NB4 (cell line): Measurements from ENCODE around the gene KCNRG.

Source experiments
- DNase-seq: peaks from one replicate; pipeline ENCODE4 v3.0.0; 2010; ENCODE audit warnings: low read depth
- H3K4me3 ChIP-seq: one replicate; pipeline ENCODE4 v1.5.1; 2011; ENCODE audit warnings: mild to moderate bottlenecking, low read depth, low read length, moderate library complexity
- MYC ChIP-seq: IDR thresholded peaks from 2 replicates; pipeline ENCODE4 v1.6.1; 2011; ENCODE audit warnings: low read depth, low read length
- POLR2A ChIP-seq: IDR thresholded peaks from 2 replicates; pipeline ENCODE4 v1.6.1; 2011; ENCODE audit warnings: mild to moderate bottlenecking; ENCODE audit not compliant: insufficient read length; ENCODE audit errors: extremely low read depth
- TF ChIP-seq, protein P1 (sequence below): IDR thresholded peaks from 2 replicates; pipeline ENCODE4 v1.6.1; 2011; ENCODE audit warnings: low read depth, low read length
- TF ChIP-seq, protein P2 (sequence below): IDR thresholded peaks from one replicate; pipeline ENCODE4 v1.5.1; 2012; ENCODE audit warnings: low read depth, low read length

Gene KCNRG

DNA sequence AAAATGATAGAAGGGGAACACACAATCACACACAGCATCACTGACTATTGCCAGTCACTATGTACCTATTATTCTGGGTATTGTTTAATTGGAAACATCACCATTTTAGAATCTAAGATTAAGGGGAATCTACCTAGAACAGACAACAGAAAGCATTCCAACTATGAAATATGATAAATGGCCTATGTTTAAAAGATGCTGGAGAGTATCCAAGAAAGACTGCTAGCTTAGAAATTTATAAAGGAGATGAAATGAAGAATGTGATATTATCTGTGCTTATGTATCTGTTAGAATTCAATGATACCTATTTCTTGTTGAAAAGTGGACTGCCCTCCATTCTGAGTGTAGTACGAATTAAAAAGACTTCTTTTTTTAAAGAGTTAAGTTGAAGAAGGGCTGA is 50.5 kb downstream of the KCNRG start:
- TF ChIP-seq MYC (no peak), POLR2A (no peak)
- TF ChIP-seq, protein P1, sequence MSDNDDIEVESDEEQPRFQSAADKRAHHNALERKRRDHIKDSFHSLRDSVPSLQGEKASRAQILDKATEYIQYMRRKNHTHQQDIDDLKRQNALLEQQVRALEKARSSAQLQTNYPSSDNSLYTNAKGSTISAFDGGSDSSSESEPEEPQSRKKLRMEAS, result no peak
- TF ChIP-seq, protein P2, sequence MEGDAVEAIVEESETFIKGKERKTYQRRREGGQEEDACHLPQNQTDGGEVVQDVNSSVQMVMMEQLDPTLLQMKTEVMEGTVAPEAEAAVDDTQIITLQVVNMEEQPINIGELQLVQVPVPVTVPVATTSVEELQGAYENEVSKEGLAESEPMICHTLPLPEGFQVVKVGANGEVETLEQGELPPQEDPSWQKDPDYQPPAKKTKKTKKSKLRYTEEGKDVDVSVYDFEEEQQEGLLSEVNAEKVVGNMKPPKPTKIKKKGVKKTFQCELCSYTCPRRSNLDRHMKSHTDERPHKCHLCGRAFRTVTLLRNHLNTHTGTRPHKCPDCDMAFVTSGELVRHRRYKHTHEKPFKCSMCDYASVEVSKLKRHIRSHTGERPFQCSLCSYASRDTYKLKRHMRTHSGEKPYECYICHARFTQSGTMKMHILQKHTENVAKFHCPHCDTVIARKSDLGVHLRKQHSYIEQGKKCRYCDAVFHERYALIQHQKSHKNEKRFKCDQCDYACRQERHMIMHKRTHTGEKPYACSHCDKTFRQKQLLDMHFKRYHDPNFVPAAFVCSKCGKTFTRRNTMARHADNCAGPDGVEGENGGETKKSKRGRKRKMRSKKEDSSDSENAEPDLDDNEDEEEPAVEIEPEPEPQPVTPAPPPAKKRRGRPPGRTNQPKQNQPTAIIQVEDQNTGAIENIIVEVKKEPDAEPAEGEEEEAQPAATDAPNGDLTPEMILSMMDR, result no peak
- no peak overlapping the region for H3K4me3 ChIP-seq
- DNase-seq, result no peak

DNA sequence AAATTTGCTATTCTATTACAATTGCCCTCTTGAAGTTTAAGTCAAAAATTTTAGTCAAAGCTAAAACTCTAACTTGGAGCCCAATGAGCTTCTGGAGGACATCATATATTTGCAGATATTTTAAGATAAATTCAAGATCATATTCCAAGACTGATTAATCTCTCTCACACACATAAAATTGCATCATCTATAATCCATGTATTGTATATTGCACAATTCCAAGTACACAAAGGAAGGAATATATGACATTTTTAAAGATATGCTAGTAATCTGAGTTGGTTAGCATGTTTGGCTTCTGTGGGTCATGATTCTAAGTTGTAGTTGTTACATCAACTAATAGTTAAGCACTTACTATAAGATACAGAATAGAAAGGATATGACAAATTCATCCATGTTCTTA is 53.3 kb downstream of the KCNRG start:
- no peak for TF ChIP-seq MYC
- TF ChIP-seq, protein P1, result no peak
- TF ChIP-seq, protein P2, result no peak
- no peak overlapping the region for H3K4me3 ChIP-seq
- DNase-seq, result no peak

DNA sequence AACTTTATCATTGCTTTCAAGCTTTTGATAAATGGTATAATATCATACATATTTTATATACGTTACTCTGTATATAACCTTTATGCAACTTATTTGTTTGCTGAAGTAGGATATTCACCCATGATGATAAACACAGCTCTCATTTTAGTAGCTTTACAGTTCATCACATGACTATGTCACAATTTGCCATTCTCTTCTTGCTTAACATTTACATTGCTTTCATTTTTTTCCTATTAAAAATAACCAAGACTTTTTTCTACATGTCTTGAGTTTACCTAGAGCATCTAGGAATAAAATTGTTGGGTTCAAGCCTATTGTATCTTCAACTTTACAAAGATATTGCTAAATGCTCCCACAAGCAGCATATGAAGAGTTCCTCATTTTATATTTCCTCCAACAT is 54.0 kb downstream of the KCNRG start:
- TF ChIP-seq MYC (no peak), POLR2A (no peak)
- TF ChIP-seq, protein P2, result no peak
- TF ChIP-seq, protein P1, result no peak
- H3K4me3 ChIP-seq, result no peak overlapping the region
- DNase-seq, result no peak

DNA sequence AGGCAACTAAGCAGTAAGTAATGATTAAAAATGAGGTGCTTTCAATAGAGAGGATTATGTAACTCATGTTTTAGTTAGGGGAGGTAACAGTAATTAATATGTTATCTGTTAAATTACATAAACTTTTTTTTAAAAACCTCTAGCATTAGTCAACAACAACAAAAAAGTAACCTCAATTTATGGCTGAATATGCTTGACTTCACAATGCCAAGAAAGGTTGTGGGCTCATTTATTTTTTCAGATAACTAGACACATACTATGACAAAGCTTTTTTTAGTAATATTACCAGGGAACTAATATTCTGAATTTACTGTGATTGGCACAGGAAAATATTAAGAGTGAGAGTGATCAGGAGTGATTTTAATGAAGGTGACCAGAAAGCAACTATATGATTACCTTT is 54.9 kb downstream of the KCNRG start:
- TF ChIP-seq, protein P2, result no peak
- no peak for TF ChIP-seq MYC
- TF ChIP-seq, protein P1, result no peak
- no peak for TF ChIP-seq POLR2A
- DNase-seq, result no peak

More for the DNA sequence above, 54.9 kb downstream of the KCNRG start:
- no peak overlapping the region for H3K4me3 ChIP-seq
